VCaP (cell line): ENCODE measurements around the gene TRPM5.

Source experiments
- H3K27ac ChIP-seq: fragments of 450-650 bp; 2 replicates; pipeline ENCODE4 v1.5.1; 2017
- CTCF ChIP-seq: fragments of 450-650 bp; conservative IDR thresholded peaks from 2 replicates; pipeline ENCODE4 v1.5.1; 2017; ENCODE audit warnings: mild to moderate bottlenecking, moderate library complexity

Gene TRPM5

GRCh38 chr11:2409611-2410468 is 34.5 kb downstream of the TRPM5 start:
- no peak overlapping the region for H3K27ac ChIP-seq
- no peak for TF ChIP-seq CTCF

- no peak overlapping the region for H3K27ac ChIP-seq
- no peak for TF ChIP-seq CTCF
Observed at GRCh38 chr11:2409126-2409525, 35.2 kb downstream of the TRPM5 start.

- no peak for TF ChIP-seq CTCF
- H3K27ac ChIP-seq = no peak overlapping the region
Observed at GRCh38 chr11:2408671-2409070, 35.6 kb downstream of the TRPM5 start.

GRCh38 chr11:2406878-2407410 is 37.4 kb downstream of the TRPM5 start:
- H3K27ac ChIP-seq = no peak overlapping the region
- TF ChIP-seq CTCF = no peak

GRCh38 chr11:2406451-2406850 is 37.9 kb downstream of the TRPM5 start:
- TF ChIP-seq CTCF = no peak
- no peak overlapping the region for H3K27ac ChIP-seq

- no peak overlapping the region for H3K27ac ChIP-seq
- no peak for TF ChIP-seq CTCF
Observed at GRCh38 chr11:2404735-2405196, 39.5 kb downstream of the TRPM5 start.

- TF ChIP-seq CTCF = no peak
- no peak overlapping the region for H3K27ac ChIP-seq
Observed at GRCh38 chr11:2402890-2403645, 41.2 kb downstream of the TRPM5 start.
